ENCODE data around the gene ZMYND8. TPM values are rescaled to one million over a fixed set of nuclear protein-coding genes. Genes with fewer than 3 reads are reported as not detected.

The ZMYND8 gene
- total and polyA plus RNA-seq, 4 donors, result 14.2 to 46.4 (median 30.1) TPM

DNA sequence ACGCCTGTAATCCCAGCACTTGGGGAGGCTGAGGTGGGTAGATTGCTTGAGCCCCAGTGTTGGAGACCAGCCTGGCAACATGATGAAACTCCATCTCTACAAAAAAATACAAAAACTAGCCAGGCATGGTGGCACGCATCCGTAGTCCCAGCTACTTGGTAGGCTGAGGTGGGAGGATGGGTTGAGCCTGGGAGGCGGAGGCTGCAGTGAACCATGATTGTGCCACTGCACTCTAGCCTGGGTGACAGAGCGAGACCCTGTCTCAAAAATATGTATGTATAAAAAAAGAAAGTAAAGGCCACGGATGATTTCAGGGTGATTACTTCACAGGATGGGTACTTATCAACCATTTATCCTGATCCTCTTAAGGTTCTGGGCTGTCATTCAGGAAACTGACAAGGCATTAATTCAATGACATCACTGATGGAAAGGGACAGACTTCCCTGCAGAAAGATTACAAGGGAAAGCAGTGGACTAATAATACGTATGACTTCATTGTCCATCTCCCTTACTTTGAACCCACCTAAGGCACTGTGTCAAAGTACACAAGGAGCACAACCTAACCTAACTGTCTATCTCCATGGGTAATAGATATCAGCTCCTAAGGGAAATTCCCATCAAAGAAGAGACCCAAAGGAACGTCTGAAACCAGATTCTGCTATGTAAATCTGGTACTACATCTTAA lies 61.2 kb downstream of the ZMYND8 start:
- ATAC-seq (ENCODE audit: insufficient read depth, low FRiP score) (no peak), DNase-seq (no peak)
- peaks cover 25 to 28% (median 27%) of the 10 kb centered on the region in 4 donors for H3K36me3 ChIP-seq (ENCODE audit: control insufficient read depth in 4 of 4, insufficient read depth in 4 of 4, low read length in 4 of 4)
- WGBS, 2 donors, result 88 to 93% methylated on average over 8 of the region's 8 CpGs
- TF ChIP-seq, protein P1, sequence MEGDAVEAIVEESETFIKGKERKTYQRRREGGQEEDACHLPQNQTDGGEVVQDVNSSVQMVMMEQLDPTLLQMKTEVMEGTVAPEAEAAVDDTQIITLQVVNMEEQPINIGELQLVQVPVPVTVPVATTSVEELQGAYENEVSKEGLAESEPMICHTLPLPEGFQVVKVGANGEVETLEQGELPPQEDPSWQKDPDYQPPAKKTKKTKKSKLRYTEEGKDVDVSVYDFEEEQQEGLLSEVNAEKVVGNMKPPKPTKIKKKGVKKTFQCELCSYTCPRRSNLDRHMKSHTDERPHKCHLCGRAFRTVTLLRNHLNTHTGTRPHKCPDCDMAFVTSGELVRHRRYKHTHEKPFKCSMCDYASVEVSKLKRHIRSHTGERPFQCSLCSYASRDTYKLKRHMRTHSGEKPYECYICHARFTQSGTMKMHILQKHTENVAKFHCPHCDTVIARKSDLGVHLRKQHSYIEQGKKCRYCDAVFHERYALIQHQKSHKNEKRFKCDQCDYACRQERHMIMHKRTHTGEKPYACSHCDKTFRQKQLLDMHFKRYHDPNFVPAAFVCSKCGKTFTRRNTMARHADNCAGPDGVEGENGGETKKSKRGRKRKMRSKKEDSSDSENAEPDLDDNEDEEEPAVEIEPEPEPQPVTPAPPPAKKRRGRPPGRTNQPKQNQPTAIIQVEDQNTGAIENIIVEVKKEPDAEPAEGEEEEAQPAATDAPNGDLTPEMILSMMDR (IDR thresholded peaks at IDR 0.05; ENCODE audit: control extremely low read depth, extremely low read depth), result no peak
- H3K27me3 ChIP-seq (ENCODE audit: control insufficient read depth in 3 of 3, insufficient read depth in 3 of 3, low read length in 2 of 3), result no peaks in the 10 kb centered on the region
- peaks cover 0 to 4% (median 0%) of the 10 kb centered on the region in 5 donors for H3K4me1 ChIP-seq (ENCODE audit: control insufficient read depth in 5 of 5, insufficient read depth in 5 of 5, low read length in 5 of 5)
- H3K9me3 ChIP-seq (ENCODE audit: control insufficient read depth in 4 of 4, insufficient read depth in 3 of 4, low read length in 3 of 4), result no peaks in the 10 kb centered on the region
- H3K9ac ChIP-seq (ENCODE audit: insufficient read depth in 1 of 2, low read length in 2 of 2), result no peak overlapping the region
- H3K27ac ChIP-seq (ENCODE audit: low read depth in 1 of 2, low read length in 1 of 2), result no peak overlapping the region
- no peak overlapping the region for H3K4me3 ChIP-seq

DNA sequence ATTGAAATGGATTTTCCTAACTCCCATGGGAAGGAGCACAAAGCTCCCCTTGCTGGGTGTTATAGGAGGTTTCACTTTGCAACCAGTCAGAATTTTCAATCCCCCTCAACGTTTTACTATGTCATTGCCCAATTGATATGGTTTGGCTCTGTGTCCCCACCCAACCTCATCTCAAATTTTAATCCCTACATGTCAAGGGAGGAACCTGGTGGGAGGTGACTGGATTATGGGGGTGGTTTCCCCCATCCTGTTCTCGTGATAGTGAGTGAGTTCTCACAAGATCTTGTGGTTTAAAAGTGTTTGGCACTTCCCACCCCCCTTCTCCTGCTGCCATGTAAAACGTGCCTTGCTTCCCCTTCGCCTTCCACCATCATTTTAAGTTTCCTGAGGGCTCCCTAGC lies 62.9 kb downstream of the ZMYND8 start:
- ATAC-seq (ENCODE audit: insufficient read depth, low FRiP score), result no peak
- no peak overlapping the region for H3K9ac ChIP-seq (ENCODE audit: insufficient read depth in 1 of 2, low read length in 2 of 2)
- 62 to 71% methylated on average over 4 of the region's 4 CpGs for WGBS, 2 donors

DNA sequence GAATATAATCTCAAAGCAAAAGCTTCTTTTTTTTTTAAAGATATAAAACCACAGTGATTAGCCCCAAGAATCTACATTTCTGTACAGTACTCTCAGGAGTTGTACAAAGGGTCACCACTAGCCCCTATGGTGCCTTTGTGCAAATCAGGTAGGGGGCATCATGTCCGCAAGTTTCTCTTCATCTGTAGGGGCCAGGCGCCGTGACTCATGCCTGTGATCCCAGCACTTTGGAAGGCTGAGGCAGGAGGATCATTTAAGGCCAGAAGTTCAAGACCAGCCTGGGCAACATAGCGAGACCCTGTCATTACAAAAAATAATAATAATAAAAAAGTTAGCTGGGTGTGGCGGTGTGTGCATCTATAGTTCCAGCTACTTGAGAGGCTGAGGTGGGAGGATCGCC lies 63.9 kb downstream of the ZMYND8 start:
- Histone ChIP-seq H3K36me3 (ENCODE audit: control insufficient read depth in 4 of 4, insufficient read depth in 4 of 4, low read length in 4 of 4) (peaks cover 26 to 38% (median 32%) of the 10 kb centered on the region in 4 donors), H3K4me3 (no peak overlapping the region), H3K27me3 (ENCODE audit: control insufficient read depth in 3 of 3, insufficient read depth in 3 of 3, low read length in 2 of 3) (no peaks in the 10 kb centered on the region), H3K9me3 (ENCODE audit: control insufficient read depth in 4 of 4, insufficient read depth in 3 of 4, low read length in 3 of 4) (no peaks in the 10 kb centered on the region), H3K9ac (ENCODE audit: insufficient read depth in 1 of 2, low read length in 2 of 2) (no peak overlapping the region), H3K27ac (ENCODE audit: low read depth in 1 of 2, low read length in 1 of 2) (no peak overlapping the region), H3K4me1 (ENCODE audit: control insufficient read depth in 5 of 5, insufficient read depth in 5 of 5, low read length in 5 of 5) (peaks cover 0 to 4% (median 0%) of the 10 kb centered on the region in 5 donors)
- DNase-seq, result no peak
- TF ChIP-seq, protein P1 (IDR thresholded peaks at IDR 0.05; ENCODE audit: control extremely low read depth, extremely low read depth), result no peak
- 98% methylated on average over 6 of the region's 6 CpGs for WGBS, 2 donors
- ATAC-seq (ENCODE audit: insufficient read depth, low FRiP score), result no peak

More for the DNA sequence above, 62.9 kb downstream of the ZMYND8 start:
- Histone ChIP-seq H3K9me3 (ENCODE audit: control insufficient read depth in 4 of 4, insufficient read depth in 3 of 4, low read length in 3 of 4) (no peaks in the 10 kb centered on the region), H3K36me3 (ENCODE audit: control insufficient read depth in 4 of 4, insufficient read depth in 4 of 4, low read length in 4 of 4) (peaks cover 27 to 38% (median 33%) of the 10 kb centered on the region in 4 donors), H3K27ac (ENCODE audit: low read depth in 1 of 2, low read length in 1 of 2) (no peak overlapping the region), H3K4me3 (no peak overlapping the region), H3K27me3 (ENCODE audit: control insufficient read depth in 3 of 3, insufficient read depth in 3 of 3, low read length in 2 of 3) (no peaks in the 10 kb centered on the region), H3K4me1 (ENCODE audit: control insufficient read depth in 5 of 5, insufficient read depth in 5 of 5, low read length in 5 of 5) (peaks cover 0 to 4% (median 0%) of the 10 kb centered on the region in 5 donors)
- TF ChIP-seq, protein P1 (IDR thresholded peaks at IDR 0.05; ENCODE audit: control extremely low read depth, extremely low read depth), result no peak
- DNase-seq, result no peak
